SK-N-SH (cell line): Measurements from ENCODE around the gene ZMYM2. TPM values are rescaled to one million over a fixed set of nuclear protein-coding genes. Genes with fewer than 3 reads are reported as not detected.

ENCODE experiments used
- CTCF ChIA-PET: fragments of 300-600, 350-600 bp; formaldehyde crosslinking; extraction: SDS; loops from one replicate; lab custom pipeline; 2021; lab: Yijun Ruan, JAX
- POLR2A ChIA-PET: fragments of 350-600 bp; sonication (Branson Sonifier 250); formaldehyde crosslinking; extraction: SDS; loops from one replicate; lab custom pipeline; 2020; ENCODE audit warnings: antibody characterized with exemption, inconsistent platforms; lab: Yijun Ruan, JAX
- DNase-seq: peaks from one replicate; pipeline ENCODE4 v3.0.0; 2012
- H2AFZ ChIP-seq: fragments of 200-600 bp; sonication (generic); 2 replicates; pipeline ENCODE4 v1.8.1; 2016; ENCODE audit warnings: antibody characterized with exemption, mild to moderate bottlenecking, low read depth
- H3F3A ChIP-seq: fragments of 200-600 bp; sonication (generic); replicated peaks from 2 replicates; pipeline ENCODE3; 2016; ENCODE audit warnings: antibody characterized with exemption, mild to moderate bottlenecking; ENCODE audit not compliant: insufficient read depth
- H3K27ac ChIP-seq, 2 experiments: fragments of 200-500 bp in 1 of 2; fragments of 200-600 bp in 1 of 2; sonication (Bioruptor generic) in 1 of 2; sonication (generic), shearing (Covaris generic) in 1 of 2; 2 replicates each; pipeline versions ENCODE4 v1.5.1 to v1.6.1; 2014 to 2016; ENCODE audit warnings: low read depth in 2 of 2, inconsistent platforms in 1 of 2, low read length in 1 of 2, mild to moderate bottlenecking in 1 of 2, mixed read lengths in 1 of 2
- H3K27me3 ChIP-seq: fragments of 200-600 bp; sonication (generic), shearing (Covaris generic); 2 replicates; pipeline ENCODE4 v1.6.1; 2016; ENCODE audit warnings: mixed run types; ENCODE audit not compliant: insufficient read depth
- H3K36me3 ChIP-seq, 2 experiments: fragments of 200-500 bp in 1 of 2; fragments of 200-600 bp in 1 of 2; sonication (Bioruptor generic) in 1 of 2; sonication (generic) in 1 of 2; replicated peaks in 1 of 2; 2 replicates each; pipeline versions ENCODE3 to v1.5.1; 2014 to 2016; ENCODE audit warnings: low read length in 1 of 2, mild to moderate bottlenecking in 1 of 2; ENCODE audit not compliant: insufficient read depth in 2 of 2, control insufficient read depth in 1 of 2
- H3K4me1 ChIP-seq, 2 experiments: fragments of 200-500 bp in 1 of 2; fragments of 200-600 bp in 1 of 2; sonication (Bioruptor generic) in 1 of 2; sonication (generic), shearing (Covaris generic) in 1 of 2; 2 replicates each; pipeline versions ENCODE4 v1.5.1 to v1.6.1; 2014 to 2016; ENCODE audit warnings: low read depth in 1 of 2, low read length in 1 of 2, mixed run types in 1 of 2; ENCODE audit not compliant: insufficient read depth in 2 of 2, control insufficient read depth in 1 of 2
- H3K4me2 ChIP-seq: fragments of 200-600 bp; sonication (generic), shearing (Covaris generic); 2 replicates; pipeline ENCODE4 v1.6.1; 2017; ENCODE audit warnings: mixed run types
- H3K4me3 ChIP-seq, 2 experiments: fragments of 200-500 bp in 1 of 2; fragments of 200-600 bp in 1 of 2; sonication (Bioruptor generic) in 1 of 2; sonication (generic), shearing (Covaris generic) in 1 of 2; 2 replicates each; pipeline versions ENCODE4 v1.5.1 to v1.8.1; 2014 to 2016; ENCODE audit warnings: low read depth in 2 of 2, inconsistent platforms in 1 of 2, low read length in 1 of 2, mild to moderate bottlenecking in 1 of 2, mixed read lengths in 1 of 2, moderate library complexity in 1 of 2
- H3K79me2 ChIP-seq: fragments of 200-600 bp; sonication (generic); 2 replicates; pipeline ENCODE4 v1.8.1; 2017; ENCODE audit warnings: mild to moderate bottlenecking; ENCODE audit not compliant: insufficient read depth
- H3K9ac ChIP-seq: fragments of 200-600 bp; sonication (generic); 2 replicates; pipeline ENCODE4 v1.6.1; 2017; ENCODE audit warnings: mixed run types
- H3K9me2 ChIP-seq: fragments of 200-600 bp; sonication (generic); 2 replicates; pipeline ENCODE4 v1.6.1; 2017; ENCODE audit warnings: mixed run types
- H3K9me3 ChIP-seq: fragments of 200-600 bp; sonication (generic); 2 replicates; pipeline ENCODE4 v1.6.1; 2017; ENCODE audit warnings: mixed run types, mild to moderate bottlenecking, moderate library complexity
- H4K20me1 ChIP-seq: fragments of 200-600 bp; sonication (generic); 2 replicates; pipeline ENCODE4 v1.6.1; 2017; ENCODE audit warnings: mild to moderate bottlenecking, mixed run types; ENCODE audit not compliant: insufficient read depth
- EP300 ChIP-seq, 2 experiments: IDR thresholded peaks; 2 replicates each; pipeline versions ENCODE4 v1.4.0 to v1.6.1; 2012; ENCODE audit warnings: borderline replicate concordance in 1 of 2, low read depth in 1 of 2, low read length in 1 of 2
- EZH2phosphoT487 ChIP-seq: fragments of 200-600 bp; sonication (generic); IDR thresholded peaks from 2 replicates; pipeline ENCODE4 v1.6.1; 2017; ENCODE audit warnings: low read depth, mixed run types, mild to moderate bottlenecking, antibody characterized with exemption, moderate library complexity, borderline replicate concordance
- FOSL2 ChIP-seq: IDR thresholded peaks from 2 replicates; pipeline ENCODE4 v1.4.0; 2012; ENCODE audit warnings: low read depth, mild to moderate bottlenecking, moderate library complexity, borderline replicate concordance
- FOXJ3 ChIP-seq: sonication (generic); formaldehyde crosslinking; IDR thresholded peaks from 2 replicates; pipeline ENCODE4 v1.5.1; 2020; ENCODE audit warnings: mild to moderate bottlenecking, missing genetic modification reagents
- FOXM1 ChIP-seq: IDR thresholded peaks from 2 replicates; pipeline ENCODE4 v1.4.0; 2012; ENCODE audit warnings: low read depth, mild to moderate bottlenecking
- JUND ChIP-seq: IDR thresholded peaks from 2 replicates; pipeline ENCODE4 v1.4.0; 2012
- MEF2A ChIP-seq: IDR thresholded peaks from 2 replicates; pipeline ENCODE4 v1.4.0; 2012; ENCODE audit warnings: low read depth, borderline replicate concordance
- NFIC ChIP-seq: IDR thresholded peaks from 2 replicates; pipeline ENCODE4 v1.4.0; 2012; ENCODE audit warnings: borderline replicate concordance
- NRF1 ChIP-seq: IDR thresholded peaks from 2 replicates; pipeline ENCODE4 v1.6.1; 2012; ENCODE audit warnings: low read depth, mild to moderate bottlenecking, low read length
- POLR2AphosphoS5 ChIP-seq: IDR thresholded peaks from 2 replicates; pipeline ENCODE4 v1.6.1; 2012; ENCODE audit warnings: low read depth, low read length
- RAD21 ChIP-seq: IDR thresholded peaks from 2 replicates; pipeline ENCODE4 v1.6.1; 2012; ENCODE audit warnings: mild to moderate bottlenecking, low read length
- RFX5 ChIP-seq: IDR thresholded peaks from 2 replicates; pipeline ENCODE4 v1.6.1; 2012; ENCODE audit warnings: mild to moderate bottlenecking, improper control_type of control experiment, low read length
- SMC3 ChIP-seq: IDR thresholded peaks from 2 replicates; pipeline ENCODE4 v1.6.1; 2012; ENCODE audit warnings: low read depth, low read length, improper control_type of control experiment
- TEAD4 ChIP-seq: IDR thresholded peaks from 2 replicates; pipeline ENCODE4 v1.4.0; 2012; ENCODE audit warnings: mild to moderate bottlenecking, borderline replicate concordance; ENCODE audit not compliant: insufficient read depth
- YY1 ChIP-seq: IDR thresholded peaks from 2 replicates; pipeline ENCODE4 v1.4.0; 2012; ENCODE audit warnings: low read depth, mild to moderate bottlenecking
- WGBS: methylation state at CpG from one replicate; pipeline ENCODE4 v1.1.6; 2017; ENCODE audit warnings: low lambda C conversion rate; 5-methylcytosine and 5-hydroxymethylcytosine counted together
- polyA plus RNA-seq, 3 experiments: library from polyadenylated mRNA; depleted of rRNA; stranded (reverse); fragments of >200 nt; gene quantifications; 2 replicates each; pipeline ENCODE4 v1.2.3, GENCODE V29; 2012
- TF ChIP-seq, protein P1 (sequence below): fragments of 200-600 bp; sonication (generic); IDR thresholded peaks from 2 replicates; pipeline ENCODE4 v1.6.1; 2017; ENCODE audit warnings: antibody characterized with exemption, mild to moderate bottlenecking, moderate library complexity
- TF ChIP-seq, protein P2 (sequence below): IDR thresholded peaks from 2 replicates; pipeline ENCODE4 v1.4.0; 2012; ENCODE audit warnings: low read depth, borderline replicate concordance
- TF ChIP-seq, protein P3 (sequence below): IDR thresholded peaks from 2 replicates; pipeline ENCODE4 v1.4.0; 2012; ENCODE audit warnings: low read depth

Gene ZMYM2
- polyA plus RNA-seq, 1 of the 3 experiments (the other 2 are of a cell fraction), result 11.5 TPM

DNA sequence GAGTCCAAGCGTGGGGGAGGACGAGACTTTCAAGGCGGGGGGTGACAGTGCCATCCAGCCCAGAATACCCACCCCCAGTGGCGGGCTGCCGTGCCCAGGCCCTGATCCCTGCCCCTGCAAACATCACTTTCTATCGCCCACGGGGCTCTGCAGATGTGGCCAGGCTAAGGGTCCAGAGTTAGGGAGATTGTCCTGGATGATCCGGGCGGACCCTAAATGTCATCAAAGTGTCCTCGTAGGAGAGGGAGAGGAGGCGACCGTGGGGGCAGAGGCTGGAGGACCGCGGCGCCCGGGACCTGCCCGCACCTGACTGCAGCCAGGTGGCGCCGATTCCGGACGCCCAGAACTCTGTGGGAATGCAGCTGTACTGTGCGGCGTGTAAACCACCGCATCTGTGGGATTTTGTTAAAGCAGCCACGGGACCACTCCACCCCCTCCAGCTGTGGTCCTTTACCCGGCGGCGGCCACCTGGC lies 170.0 kb downstream of the ZMYM2 start:
- CTCF ChIA-PET, result interaction anchor here (0.7 to 2.7 kb wide), 13 partner anchors 10 to 69 kb away, joined by 3 to 19 read pairs (median 4); no protein-coding TSS in a partner anchor
- no peak overlapping the region for H3K9ac ChIP-seq
- 18% methylated on average over 17 of the region's 28 CpGs for WGBS
- no peak overlapping the region for H3K27ac ChIP-seq
- H3K36me3 ChIP-seq, result no peaks in the 10 kb centered on the region
- no peaks in the 10 kb centered on the region for H4K20me1 ChIP-seq
- H3K4me1 ChIP-seq, result peaks cover 0 to 4% of the 10 kb centered on the region in 2 experiments; a peak in 2 of 4 replicates
- TF ChIP-seq, protein P1, sequence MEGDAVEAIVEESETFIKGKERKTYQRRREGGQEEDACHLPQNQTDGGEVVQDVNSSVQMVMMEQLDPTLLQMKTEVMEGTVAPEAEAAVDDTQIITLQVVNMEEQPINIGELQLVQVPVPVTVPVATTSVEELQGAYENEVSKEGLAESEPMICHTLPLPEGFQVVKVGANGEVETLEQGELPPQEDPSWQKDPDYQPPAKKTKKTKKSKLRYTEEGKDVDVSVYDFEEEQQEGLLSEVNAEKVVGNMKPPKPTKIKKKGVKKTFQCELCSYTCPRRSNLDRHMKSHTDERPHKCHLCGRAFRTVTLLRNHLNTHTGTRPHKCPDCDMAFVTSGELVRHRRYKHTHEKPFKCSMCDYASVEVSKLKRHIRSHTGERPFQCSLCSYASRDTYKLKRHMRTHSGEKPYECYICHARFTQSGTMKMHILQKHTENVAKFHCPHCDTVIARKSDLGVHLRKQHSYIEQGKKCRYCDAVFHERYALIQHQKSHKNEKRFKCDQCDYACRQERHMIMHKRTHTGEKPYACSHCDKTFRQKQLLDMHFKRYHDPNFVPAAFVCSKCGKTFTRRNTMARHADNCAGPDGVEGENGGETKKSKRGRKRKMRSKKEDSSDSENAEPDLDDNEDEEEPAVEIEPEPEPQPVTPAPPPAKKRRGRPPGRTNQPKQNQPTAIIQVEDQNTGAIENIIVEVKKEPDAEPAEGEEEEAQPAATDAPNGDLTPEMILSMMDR, result peak; percentile 43
- TF ChIP-seq EP300 (IDR thresholded peaks at IDR 0.05; ENCODE audit: borderline replicate concordance in 1 of 2, low read depth in 1 of 2, low read length in 1 of 2), result no peak
- TF ChIP-seq, all 33 proteins: peak for 1
- peak overlapping the region; percentile 92; the same call in 1 of the 2 replicates for H2AFZ ChIP-seq
- peaks cover 45% of the 10 kb centered on the region for H3K27me3 ChIP-seq
- H3K79me2 ChIP-seq, result no peaks in the 10 kb centered on the region
- H3K4me2 ChIP-seq, result peak overlapping the region; percentile 71
- POLR2A ChIA-PET, result no interaction called here
- DNase-seq, result peak; percentile 50
- peaks cover 7% of the 10 kb centered on the region for H3F3A ChIP-seq
- H3K9me2 ChIP-seq, result no peaks in the 10 kb centered on the region
- H3K4me3 ChIP-seq, result peak overlapping the region; percentile 40 to 48; a peak in 3 of 4 replicates
- no peaks in the 10 kb centered on the region for H3K9me3 ChIP-seq

- ChIA-PET POLR2A (no interaction called here), CTCF (interaction anchor here (2.2 to 2.7 kb wide), 3 partner anchors 13 to 40 kb away, joined by 10 to 14 read pairs (median 12); no protein-coding TSS in a partner anchor)
- H3K4me3 ChIP-seq, result no peak overlapping the region
- TF ChIP-seq NRF1 (no peak), NFIC (no peak), YY1 (no peak), FOSL2 (no peak), MEF2A (no peak), RAD21 (no peak), POLR2AphosphoS5 (no peak), EP300 (IDR thresholded peaks at IDR 0.05; ENCODE audit: borderline replicate concordance in 1 of 2, low read depth in 1 of 2, low read length in 1 of 2) (no peak), TEAD4 (no peak), JUND (no peak), FOXM1 (no peak), RFX5 (no peak), SMC3 (no peak), EZH2phosphoT487 (no peak), FOXJ3 (no peak)
- TF ChIP-seq, protein P2, sequence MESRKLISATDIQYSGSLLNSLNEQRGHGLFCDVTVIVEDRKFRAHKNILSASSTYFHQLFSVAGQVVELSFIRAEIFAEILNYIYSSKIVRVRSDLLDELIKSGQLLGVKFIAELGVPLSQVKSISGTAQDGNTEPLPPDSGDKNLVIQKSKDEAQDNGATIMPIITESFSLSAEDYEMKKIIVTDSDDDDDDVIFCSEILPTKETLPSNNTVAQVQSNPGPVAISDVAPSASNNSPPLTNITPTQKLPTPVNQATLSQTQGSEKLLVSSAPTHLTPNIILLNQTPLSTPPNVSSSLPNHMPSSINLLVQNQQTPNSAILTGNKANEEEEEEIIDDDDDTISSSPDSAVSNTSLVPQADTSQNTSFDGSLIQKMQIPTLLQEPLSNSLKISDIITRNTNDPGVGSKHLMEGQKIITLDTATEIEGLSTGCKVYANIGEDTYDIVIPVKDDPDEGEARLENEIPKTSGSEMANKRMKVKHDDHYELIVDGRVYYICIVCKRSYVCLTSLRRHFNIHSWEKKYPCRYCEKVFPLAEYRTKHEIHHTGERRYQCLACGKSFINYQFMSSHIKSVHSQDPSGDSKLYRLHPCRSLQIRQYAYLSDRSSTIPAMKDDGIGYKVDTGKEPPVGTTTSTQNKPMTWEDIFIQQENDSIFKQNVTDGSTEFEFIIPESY, result no peak
- TF ChIP-seq, protein P3, sequence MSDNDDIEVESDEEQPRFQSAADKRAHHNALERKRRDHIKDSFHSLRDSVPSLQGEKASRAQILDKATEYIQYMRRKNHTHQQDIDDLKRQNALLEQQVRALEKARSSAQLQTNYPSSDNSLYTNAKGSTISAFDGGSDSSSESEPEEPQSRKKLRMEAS, result no peak
- H3K79me2 ChIP-seq, result no peaks in the 10 kb centered on the region
- no peaks in the 10 kb centered on the region for H3K9me3 ChIP-seq
- H3K9me2 ChIP-seq, result no peaks in the 10 kb centered on the region
- H4K20me1 ChIP-seq, result no peaks in the 10 kb centered on the region
- H3K4me1 ChIP-seq, result peaks cover 0 to 4% of the 10 kb centered on the region in 2 experiments; a peak in 2 of 4 replicates
- H3K4me2 ChIP-seq, result no peak overlapping the region
- WGBS, result 61% methylated on average over 18 of the region's 18 CpGs
- no peak overlapping the region for H3K27ac ChIP-seq
- H3K27me3 ChIP-seq, result peaks cover 48% of the 10 kb centered on the region
- no peak overlapping the region for H3K9ac ChIP-seq
- H2AFZ ChIP-seq, result no peak overlapping the region
- peaks cover 7% of the 10 kb centered on the region for H3F3A ChIP-seq
- no peak for DNase-seq
- H3K36me3 ChIP-seq, result no peaks in the 10 kb centered on the region
These were observed 170.5 kb downstream of the ZMYM2 start for GRCh38 chr13:20129076-20129475.
